SK-N-SH (cell line): ENCODE results near the gene AMMECR1. TPM values are rescaled to one million over a fixed set of nuclear protein-coding genes. Genes with fewer than 3 reads are reported as not detected.
"Not testable (repeated sequence)": the region's sequence is repeated elsewhere in the genome, so short reads cannot be mapped to it uniquely, and the experiment has no call there.

Experiments
- CTCF ChIA-PET: fragments of 300-600, 350-600 bp; formaldehyde crosslinking; extraction: SDS; loops from one replicate; lab custom pipeline; 2021; lab: Yijun Ruan, JAX
- POLR2A ChIA-PET: fragments of 350-600 bp; sonication (Branson Sonifier 250); formaldehyde crosslinking; extraction: SDS; loops from one replicate; lab custom pipeline; 2020; ENCODE audit warnings: antibody characterized with exemption, inconsistent platforms; lab: Yijun Ruan, JAX
- DNase-seq: peaks from one replicate; pipeline ENCODE4 v3.0.0; 2012
- H2AFZ ChIP-seq: fragments of 200-600 bp; sonication (generic); 2 replicates; pipeline ENCODE4 v1.8.1; 2016; ENCODE audit warnings: antibody characterized with exemption, mild to moderate bottlenecking, low read depth
- H3F3A ChIP-seq: fragments of 200-600 bp; sonication (generic); replicated peaks from 2 replicates; pipeline ENCODE3; 2016; ENCODE audit warnings: antibody characterized with exemption, mild to moderate bottlenecking; ENCODE audit not compliant: insufficient read depth
- H3K27ac ChIP-seq, 2 experiments: fragments of 200-500 bp in 1 of 2; fragments of 200-600 bp in 1 of 2; sonication (Bioruptor generic) in 1 of 2; sonication (generic), shearing (Covaris generic) in 1 of 2; 2 replicates each; pipeline versions ENCODE4 v1.5.1 to v1.6.1; 2014 to 2016; ENCODE audit warnings: low read depth in 2 of 2, inconsistent platforms in 1 of 2, low read length in 1 of 2, mild to moderate bottlenecking in 1 of 2, mixed read lengths in 1 of 2
- H3K27me3 ChIP-seq: fragments of 200-600 bp; sonication (generic), shearing (Covaris generic); 2 replicates; pipeline ENCODE4 v1.6.1; 2016; ENCODE audit warnings: mixed run types; ENCODE audit not compliant: insufficient read depth
- H3K36me3 ChIP-seq, 2 experiments: fragments of 200-500 bp in 1 of 2; fragments of 200-600 bp in 1 of 2; sonication (Bioruptor generic) in 1 of 2; sonication (generic) in 1 of 2; replicated peaks in 1 of 2; 2 replicates each; pipeline versions ENCODE3 to v1.5.1; 2014 to 2016; ENCODE audit warnings: low read length in 1 of 2, mild to moderate bottlenecking in 1 of 2; ENCODE audit not compliant: insufficient read depth in 2 of 2, control insufficient read depth in 1 of 2
- H3K4me1 ChIP-seq, 2 experiments: fragments of 200-500 bp in 1 of 2; fragments of 200-600 bp in 1 of 2; sonication (Bioruptor generic) in 1 of 2; sonication (generic), shearing (Covaris generic) in 1 of 2; 2 replicates each; pipeline versions ENCODE4 v1.5.1 to v1.6.1; 2014 to 2016; ENCODE audit warnings: low read depth in 1 of 2, low read length in 1 of 2, mixed run types in 1 of 2; ENCODE audit not compliant: insufficient read depth in 2 of 2, control insufficient read depth in 1 of 2
- H3K4me2 ChIP-seq: fragments of 200-600 bp; sonication (generic), shearing (Covaris generic); 2 replicates; pipeline ENCODE4 v1.6.1; 2017; ENCODE audit warnings: mixed run types
- H3K4me3 ChIP-seq, 2 experiments: fragments of 200-500 bp in 1 of 2; fragments of 200-600 bp in 1 of 2; sonication (Bioruptor generic) in 1 of 2; sonication (generic), shearing (Covaris generic) in 1 of 2; 2 replicates each; pipeline versions ENCODE4 v1.5.1 to v1.8.1; 2014 to 2016; ENCODE audit warnings: low read depth in 2 of 2, inconsistent platforms in 1 of 2, low read length in 1 of 2, mild to moderate bottlenecking in 1 of 2, mixed read lengths in 1 of 2, moderate library complexity in 1 of 2
- H3K79me2 ChIP-seq: fragments of 200-600 bp; sonication (generic); 2 replicates; pipeline ENCODE4 v1.8.1; 2017; ENCODE audit warnings: mild to moderate bottlenecking; ENCODE audit not compliant: insufficient read depth
- H3K9ac ChIP-seq: fragments of 200-600 bp; sonication (generic); 2 replicates; pipeline ENCODE4 v1.6.1; 2017; ENCODE audit warnings: mixed run types
- H3K9me2 ChIP-seq: fragments of 200-600 bp; sonication (generic); 2 replicates; pipeline ENCODE4 v1.6.1; 2017; ENCODE audit warnings: mixed run types
- H3K9me3 ChIP-seq: fragments of 200-600 bp; sonication (generic); 2 replicates; pipeline ENCODE4 v1.6.1; 2017; ENCODE audit warnings: mixed run types, mild to moderate bottlenecking, moderate library complexity
- H4K20me1 ChIP-seq: fragments of 200-600 bp; sonication (generic); 2 replicates; pipeline ENCODE4 v1.6.1; 2017; ENCODE audit warnings: mild to moderate bottlenecking, mixed run types; ENCODE audit not compliant: insufficient read depth
- CHD2 ChIP-seq: fragments of 150-350 bp; IDR thresholded peaks from 2 replicates; pipeline ENCODE4 v1.6.1; 2018; ENCODE audit warnings: low read length; ENCODE audit not compliant: partially characterized antibody
- ELF1 ChIP-seq: IDR thresholded peaks from 2 replicates; pipeline ENCODE4 v1.4.0; 2012
- FOSL2 ChIP-seq: IDR thresholded peaks from 2 replicates; pipeline ENCODE4 v1.4.0; 2012; ENCODE audit warnings: low read depth, mild to moderate bottlenecking, moderate library complexity, borderline replicate concordance
- FOXM1 ChIP-seq: IDR thresholded peaks from 2 replicates; pipeline ENCODE4 v1.4.0; 2012; ENCODE audit warnings: low read depth, mild to moderate bottlenecking
- GABPA ChIP-seq: IDR thresholded peaks from 2 replicates; pipeline ENCODE4 v1.4.0; 2012; ENCODE audit warnings: low read depth, mild to moderate bottlenecking
- GATA2 ChIP-seq: sonication (generic); formaldehyde crosslinking; IDR thresholded peaks from 2 replicates; pipeline ENCODE4 v1.5.0; 2020; ENCODE audit warnings: mild to moderate bottlenecking, missing genetic modification reagents
- NFIC ChIP-seq: IDR thresholded peaks from 2 replicates; pipeline ENCODE4 v1.4.0; 2012; ENCODE audit warnings: borderline replicate concordance
- POLR2AphosphoS5 ChIP-seq: IDR thresholded peaks from 2 replicates; pipeline ENCODE4 v1.6.1; 2012; ENCODE audit warnings: low read depth, low read length
- RCOR1 ChIP-seq: fragments of 150-350 bp; IDR thresholded peaks from 2 replicates; pipeline ENCODE4 v1.6.1; 2017; ENCODE audit warnings: antibody characterized with exemption, low read length
- SIN3A ChIP-seq: IDR thresholded peaks from 2 replicates; pipeline ENCODE4 v1.6.1; 2012; ENCODE audit warnings: low read depth, mild to moderate bottlenecking, low read length, moderate library complexity, borderline replicate concordance
- SMC3 ChIP-seq: IDR thresholded peaks from 2 replicates; pipeline ENCODE4 v1.6.1; 2012; ENCODE audit warnings: low read depth, low read length, improper control_type of control experiment
- TCF12 ChIP-seq: IDR thresholded peaks from 2 replicates; pipeline ENCODE4 v1.4.0; 2012
- TEAD4 ChIP-seq: IDR thresholded peaks from 2 replicates; pipeline ENCODE4 v1.4.0; 2012; ENCODE audit warnings: mild to moderate bottlenecking, borderline replicate concordance; ENCODE audit not compliant: insufficient read depth
- YY1 ChIP-seq: IDR thresholded peaks from 2 replicates; pipeline ENCODE4 v1.4.0; 2012; ENCODE audit warnings: low read depth, mild to moderate bottlenecking
- WGBS: methylation state at CpG from one replicate; pipeline ENCODE4 v1.1.6; 2017; ENCODE audit warnings: low lambda C conversion rate; 5-methylcytosine and 5-hydroxymethylcytosine counted together
- polyA plus RNA-seq, 3 experiments: library from polyadenylated mRNA; depleted of rRNA; stranded (reverse); fragments of >200 nt; gene quantifications; 2 replicates each; pipeline ENCODE4 v1.2.3, GENCODE V29; 2012
- TF ChIP-seq, protein P1 (sequence below): IDR thresholded peaks from 2 replicates; pipeline ENCODE4; 2012
- TF ChIP-seq, protein P2 (sequence below): IDR thresholded peaks from 2 replicates; pipeline ENCODE4 v1.4.0; 2012; ENCODE audit warnings: low read depth, borderline replicate concordance
- TF ChIP-seq, protein P3 (sequence below): fragments of 150-350 bp; IDR thresholded peaks from 2 replicates; pipeline ENCODE4 v1.6.1; 2016; ENCODE audit warnings: mild to moderate bottlenecking, low read depth, low read length
- TF ChIP-seq, protein P4 (sequence below): fragments of 150-350 bp; IDR thresholded peaks from 2 replicates; pipeline ENCODE4 v1.6.1; 2017; ENCODE audit warnings: antibody characterized with exemption, low read length, low read depth, borderline replicate concordance
- TF ChIP-seq, protein P5 (sequence below): IDR thresholded peaks from 2 replicates; pipeline ENCODE4 v1.4.0; 2012; ENCODE audit warnings: low read depth
- TF ChIP-seq, protein P6 (sequence below): fragments of 200-600 bp; sonication (generic); IDR thresholded peaks from 2 replicates; pipeline ENCODE4 v1.6.1; 2017; ENCODE audit warnings: antibody characterized with exemption, mild to moderate bottlenecking, moderate library complexity

Gene AMMECR1
- polyA plus RNA-seq, 1 of the 3 experiments (the other 2 are of a cell fraction) = 1.3 TPM

DNA sequence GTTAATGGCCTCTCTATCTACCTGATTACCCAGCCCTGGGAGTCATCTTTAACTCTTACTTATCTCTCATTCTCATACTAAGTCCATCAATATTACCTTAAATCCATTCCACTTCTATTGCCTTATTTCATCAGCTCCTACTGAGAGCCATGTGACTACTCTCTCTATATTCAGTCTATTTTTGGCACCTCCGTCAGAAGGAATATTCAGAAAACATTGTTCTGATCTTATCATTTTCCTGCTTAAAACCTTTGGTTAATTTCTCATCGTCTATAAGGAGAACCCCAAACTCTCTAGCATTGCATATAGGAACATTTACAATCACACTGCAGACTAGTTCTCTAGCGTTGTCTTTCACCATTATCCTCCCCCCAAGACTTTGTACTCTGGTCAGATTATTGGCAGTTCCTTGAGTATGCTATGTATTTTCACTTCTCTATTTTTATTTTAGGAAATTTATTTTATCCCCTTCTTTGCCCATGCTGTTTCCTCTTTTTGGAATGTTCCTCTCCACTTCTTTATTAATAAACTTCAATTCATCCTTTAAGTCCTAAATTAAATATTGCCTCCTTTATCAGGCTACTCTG, 13.7 kb upstream of the AMMECR1 start:
- Histone ChIP-seq H3K36me3 (no peaks in the 10 kb centered on the region), H3K4me3 (no peak overlapping the region), H3K9me2 (no peaks in the 10 kb centered on the region), H2AFZ (no peak overlapping the region), H3F3A (no peaks in the 10 kb centered on the region), H3K4me2 (no peak overlapping the region), H3K9me3 (no peaks in the 10 kb centered on the region), H3K4me1 (no peaks in the 10 kb centered on the region), H3K27ac (no peak overlapping the region), H3K9ac (no peak overlapping the region), H4K20me1 (no peaks in the 10 kb centered on the region), H3K27me3 (no peaks in the 10 kb centered on the region), H3K79me2 (no peaks in the 10 kb centered on the region)
- TF ChIP-seq FOSL2 (no peak), FOXM1 (no peak), YY1 (no peak), RCOR1 (no peak), SMC3 (no peak), ELF1 (no peak), SIN3A (no peak), POLR2AphosphoS5 (no peak), GATA2 (CRISPR knock-in tag) (no peak), GABPA (no peak), TEAD4 (no peak), CHD2 (no peak), NFIC (no peak), TCF12 (no peak)
- TF ChIP-seq, protein P1, sequence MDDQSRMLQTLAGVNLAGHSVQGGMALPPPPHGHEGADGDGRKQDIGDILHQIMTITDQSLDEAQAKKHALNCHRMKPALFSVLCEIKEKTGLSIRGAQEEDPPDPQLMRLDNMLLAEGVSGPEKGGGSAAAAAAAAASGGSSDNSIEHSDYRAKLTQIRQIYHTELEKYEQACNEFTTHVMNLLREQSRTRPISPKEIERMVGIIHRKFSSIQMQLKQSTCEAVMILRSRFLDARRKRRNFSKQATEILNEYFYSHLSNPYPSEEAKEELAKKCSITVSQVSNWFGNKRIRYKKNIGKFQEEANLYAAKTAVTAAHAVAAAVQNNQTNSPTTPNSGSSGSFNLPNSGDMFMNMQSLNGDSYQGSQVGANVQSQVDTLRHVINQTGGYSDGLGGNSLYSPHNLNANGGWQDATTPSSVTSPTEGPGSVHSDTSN = no peak
- TF ChIP-seq, protein P2, sequence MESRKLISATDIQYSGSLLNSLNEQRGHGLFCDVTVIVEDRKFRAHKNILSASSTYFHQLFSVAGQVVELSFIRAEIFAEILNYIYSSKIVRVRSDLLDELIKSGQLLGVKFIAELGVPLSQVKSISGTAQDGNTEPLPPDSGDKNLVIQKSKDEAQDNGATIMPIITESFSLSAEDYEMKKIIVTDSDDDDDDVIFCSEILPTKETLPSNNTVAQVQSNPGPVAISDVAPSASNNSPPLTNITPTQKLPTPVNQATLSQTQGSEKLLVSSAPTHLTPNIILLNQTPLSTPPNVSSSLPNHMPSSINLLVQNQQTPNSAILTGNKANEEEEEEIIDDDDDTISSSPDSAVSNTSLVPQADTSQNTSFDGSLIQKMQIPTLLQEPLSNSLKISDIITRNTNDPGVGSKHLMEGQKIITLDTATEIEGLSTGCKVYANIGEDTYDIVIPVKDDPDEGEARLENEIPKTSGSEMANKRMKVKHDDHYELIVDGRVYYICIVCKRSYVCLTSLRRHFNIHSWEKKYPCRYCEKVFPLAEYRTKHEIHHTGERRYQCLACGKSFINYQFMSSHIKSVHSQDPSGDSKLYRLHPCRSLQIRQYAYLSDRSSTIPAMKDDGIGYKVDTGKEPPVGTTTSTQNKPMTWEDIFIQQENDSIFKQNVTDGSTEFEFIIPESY = no peak
- TF ChIP-seq, protein P3, sequence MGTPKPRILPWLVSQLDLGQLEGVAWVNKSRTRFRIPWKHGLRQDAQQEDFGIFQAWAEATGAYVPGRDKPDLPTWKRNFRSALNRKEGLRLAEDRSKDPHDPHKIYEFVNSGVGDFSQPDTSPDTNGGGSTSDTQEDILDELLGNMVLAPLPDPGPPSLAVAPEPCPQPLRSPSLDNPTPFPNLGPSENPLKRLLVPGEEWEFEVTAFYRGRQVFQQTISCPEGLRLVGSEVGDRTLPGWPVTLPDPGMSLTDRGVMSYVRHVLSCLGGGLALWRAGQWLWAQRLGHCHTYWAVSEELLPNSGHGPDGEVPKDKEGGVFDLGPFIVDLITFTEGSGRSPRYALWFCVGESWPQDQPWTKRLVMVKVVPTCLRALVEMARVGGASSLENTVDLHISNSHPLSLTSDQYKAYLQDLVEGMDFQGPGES = no peak
- TF ChIP-seq, protein P4, sequence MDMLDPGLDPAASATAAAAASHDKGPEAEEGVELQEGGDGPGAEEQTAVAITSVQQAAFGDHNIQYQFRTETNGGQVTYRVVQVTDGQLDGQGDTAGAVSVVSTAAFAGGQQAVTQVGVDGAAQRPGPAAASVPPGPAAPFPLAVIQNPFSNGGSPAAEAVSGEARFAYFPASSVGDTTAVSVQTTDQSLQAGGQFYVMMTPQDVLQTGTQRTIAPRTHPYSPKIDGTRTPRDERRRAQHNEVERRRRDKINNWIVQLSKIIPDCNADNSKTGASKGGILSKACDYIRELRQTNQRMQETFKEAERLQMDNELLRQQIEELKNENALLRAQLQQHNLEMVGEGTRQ = no peak
- TF ChIP-seq, protein P5, sequence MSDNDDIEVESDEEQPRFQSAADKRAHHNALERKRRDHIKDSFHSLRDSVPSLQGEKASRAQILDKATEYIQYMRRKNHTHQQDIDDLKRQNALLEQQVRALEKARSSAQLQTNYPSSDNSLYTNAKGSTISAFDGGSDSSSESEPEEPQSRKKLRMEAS = no peak
- TF ChIP-seq, protein P6, sequence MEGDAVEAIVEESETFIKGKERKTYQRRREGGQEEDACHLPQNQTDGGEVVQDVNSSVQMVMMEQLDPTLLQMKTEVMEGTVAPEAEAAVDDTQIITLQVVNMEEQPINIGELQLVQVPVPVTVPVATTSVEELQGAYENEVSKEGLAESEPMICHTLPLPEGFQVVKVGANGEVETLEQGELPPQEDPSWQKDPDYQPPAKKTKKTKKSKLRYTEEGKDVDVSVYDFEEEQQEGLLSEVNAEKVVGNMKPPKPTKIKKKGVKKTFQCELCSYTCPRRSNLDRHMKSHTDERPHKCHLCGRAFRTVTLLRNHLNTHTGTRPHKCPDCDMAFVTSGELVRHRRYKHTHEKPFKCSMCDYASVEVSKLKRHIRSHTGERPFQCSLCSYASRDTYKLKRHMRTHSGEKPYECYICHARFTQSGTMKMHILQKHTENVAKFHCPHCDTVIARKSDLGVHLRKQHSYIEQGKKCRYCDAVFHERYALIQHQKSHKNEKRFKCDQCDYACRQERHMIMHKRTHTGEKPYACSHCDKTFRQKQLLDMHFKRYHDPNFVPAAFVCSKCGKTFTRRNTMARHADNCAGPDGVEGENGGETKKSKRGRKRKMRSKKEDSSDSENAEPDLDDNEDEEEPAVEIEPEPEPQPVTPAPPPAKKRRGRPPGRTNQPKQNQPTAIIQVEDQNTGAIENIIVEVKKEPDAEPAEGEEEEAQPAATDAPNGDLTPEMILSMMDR = no peak
- 40% methylated on average over 3 of the region's 3 CpGs for WGBS
- CTCF ChIA-PET = no interaction called here
- DNase-seq = no peak
- POLR2A ChIA-PET = no interaction called here

DNA sequence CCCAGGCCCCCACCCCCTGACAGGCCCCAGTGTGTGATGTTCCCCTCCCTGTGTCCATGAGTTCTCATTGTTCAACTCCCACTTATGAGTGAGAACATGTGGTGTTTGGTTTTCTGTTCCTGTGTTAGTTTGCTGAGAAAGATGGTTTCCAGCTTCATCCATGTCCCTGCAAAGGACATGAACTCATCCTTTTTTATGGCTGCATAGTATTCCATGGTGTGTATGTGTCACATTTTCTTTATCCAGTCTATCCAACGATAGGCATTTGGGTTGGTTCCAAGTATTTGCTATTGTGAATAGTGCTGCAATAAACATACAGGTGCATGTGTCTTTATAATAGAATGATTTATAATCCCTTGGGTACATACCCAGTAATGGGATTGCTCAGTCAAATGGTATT, 10.7 kb upstream of the AMMECR1 start:
- WGBS = 50% methylated on average over 1 of the region's 1 CpG
- H3K9me3 ChIP-seq, H3F3A ChIP-seq, H3K27me3 ChIP-seq, H3K4me1 ChIP-seq, DNase-seq, H4K20me1 ChIP-seq, H3K9ac ChIP-seq, H3K4me2 ChIP-seq, H3K9me2 ChIP-seq, CTCF ChIA-PET, H3K27ac ChIP-seq, H3K4me3 ChIP-seq, H3K79me2 ChIP-seq, POLR2A ChIA-PET, H2AFZ ChIP-seq, H3K36me3 ChIP-seq: not testable (repeated sequence)
